BLaER1 (cell line): ENCODE data around the gene PIM3.

Experiments
- H3K27ac ChIP-seq: shearing (Covaris generic); formaldehyde crosslinking; 2 replicates; pipeline ENCODE4 v1.8.1; 2022
- H3K27me3 ChIP-seq: shearing (Covaris generic); formaldehyde crosslinking; 2 replicates; pipeline ENCODE4 v1.8.1; 2022
- H3K36me3 ChIP-seq: shearing (Covaris generic); formaldehyde crosslinking; 2 replicates; pipeline ENCODE4 v1.8.1; 2022
- H3K4me1 ChIP-seq: shearing (Covaris generic); formaldehyde crosslinking; 2 replicates; pipeline ENCODE4 v1.8.1; 2022
- H3K4me2 ChIP-seq: shearing (Covaris generic); formaldehyde crosslinking; 2 replicates; pipeline ENCODE4 v1.8.1; 2022
- H3K4me3 ChIP-seq: shearing (Covaris generic); formaldehyde crosslinking; 2 replicates; pipeline ENCODE4 v1.8.1; 2022
- H3K9ac ChIP-seq: shearing (Covaris generic); formaldehyde crosslinking; 2 replicates; pipeline ENCODE4 v1.8.1; 2022
- H3K9me3 ChIP-seq: shearing (Covaris generic); formaldehyde crosslinking; 2 replicates; pipeline ENCODE4 v1.8.1; 2022
- H4K20me1 ChIP-seq: shearing (Covaris generic); formaldehyde crosslinking; 2 replicates; pipeline ENCODE4 v1.8.1; 2022
- Cebpa-rat ChIP-seq: shearing (Covaris generic); IDR thresholded peaks from 2 replicates; pipeline ENCODE4 v1.8.1; 2022

The PIM3 gene

GRCh38 chr22:50010676-50011446 lies 50.3 kb downstream of the PIM3 start:
- Histone ChIP-seq H3K36me3 (no peaks in the 10 kb centered on the region), H3K4me2 (no peak overlapping the region), H3K27ac (no peak overlapping the region), H3K9ac (no peak overlapping the region), H3K9me3 (no peaks in the 10 kb centered on the region), H4K20me1 (peaks cover 26% of the 10 kb centered on the region; the same call in 1 of the 2 replicates), H3K27me3 (peaks cover 65% of the 10 kb centered on the region), H3K4me1 (peaks cover 9% of the 10 kb centered on the region; the same call in 1 of the 2 replicates), H3K4me3 (no peak overlapping the region)
- no peak for TF ChIP-seq Cebpa-rat

- H3K4me3 ChIP-seq, result no peak overlapping the region
- peaks cover 72% of the 10 kb centered on the region for H3K27me3 ChIP-seq
Measured at GRCh38 chr22:50011447-50012210, 51.1 kb downstream of the PIM3 start.

GRCh38 chr22:50012211-50013181 lies 51.9 kb downstream of the PIM3 start, which contains the start of gene IL17REL:
Gene IL17REL (minus strand): TSS chr22:50012765. CDS start chr22:50012646, 119 bp downstream.
- Histone ChIP-seq H3K27me3 (peaks cover 81% of the 10 kb centered on the region), H3K4me3 (no peak within 1 kb of the TSS), H4K20me1 (peaks cover 32% of the 10 kb centered on the region; the same call in 1 of the 2 replicates), H3K27ac (no peak within 1 kb of the TSS), H3K9me3 (no peaks in the 10 kb centered on the region), H3K4me2 (no peak within 1 kb of the TSS), H3K4me1 (peaks cover 9% of the 10 kb centered on the region; the same call in 1 of the 2 replicates), H3K36me3 (no peaks in the 10 kb centered on the region), H3K9ac (no peak within 1 kb of the TSS)
- no peak for TF ChIP-seq Cebpa-rat

More at GRCh38 chr22:50011447-50012210, 51.1 kb downstream of the PIM3 start:
- no peaks in the 10 kb centered on the region for H3K36me3 ChIP-seq
- no peak overlapping the region for H3K9ac ChIP-seq
- TF ChIP-seq Cebpa-rat, result no peak
- H3K4me1 ChIP-seq, result peaks cover 9% of the 10 kb centered on the region; the same call in 1 of the 2 replicates
- H3K4me2 ChIP-seq, result no peak overlapping the region
- H3K27ac ChIP-seq, result no peak overlapping the region
- no peaks in the 10 kb centered on the region for H3K9me3 ChIP-seq
- H4K20me1 ChIP-seq, result peaks cover 32% of the 10 kb centered on the region; the same call in 1 of the 2 replicates
